Measurements from ENCODE around the gene RTP3.
A peak's percentile ranks its signal among the peaks of the same experiment; 100 is the strongest.

Gene RTP3

GRCh38 chr3:46469680-46470357, 28.0 kb upstream of the RTP3 start:
- DNase-seq, result no peak

- DNase-seq, result no peak
Observed at GRCh38 chr3:46470831-46471230, 26.9 kb upstream of the RTP3 start.

DNA sequence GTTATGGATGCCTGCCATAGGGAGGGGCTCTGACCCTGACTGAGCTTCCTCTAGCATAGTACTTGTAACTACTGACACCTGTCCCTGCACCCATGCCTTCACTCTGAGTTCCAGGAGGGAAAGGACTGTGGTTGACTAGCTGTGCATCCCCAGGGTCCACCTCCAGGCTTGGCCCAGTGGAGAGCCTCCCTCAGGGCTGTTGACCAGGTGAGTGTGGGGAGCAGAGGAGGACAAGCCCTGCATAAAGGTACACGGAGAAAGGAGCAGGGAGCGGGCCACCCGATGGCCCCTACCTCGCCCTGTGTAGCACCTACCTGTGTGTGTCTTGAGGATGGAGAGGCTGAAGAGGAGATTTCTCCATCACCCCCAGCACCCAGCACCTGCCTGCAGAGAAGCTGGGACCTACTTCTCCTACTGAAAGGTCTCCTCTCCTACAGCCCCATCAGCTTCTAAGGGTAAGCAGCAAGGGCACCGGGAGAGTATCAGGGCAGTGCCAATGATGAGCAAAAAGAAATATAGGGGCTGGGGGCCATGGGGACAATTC, 26.3 kb upstream of the RTP3 start:
- no peak for DNase-seq

GRCh38 chr3:46472736-46473135, 25.0 kb upstream of the RTP3 start:
- no peak for DNase-seq

DNA sequence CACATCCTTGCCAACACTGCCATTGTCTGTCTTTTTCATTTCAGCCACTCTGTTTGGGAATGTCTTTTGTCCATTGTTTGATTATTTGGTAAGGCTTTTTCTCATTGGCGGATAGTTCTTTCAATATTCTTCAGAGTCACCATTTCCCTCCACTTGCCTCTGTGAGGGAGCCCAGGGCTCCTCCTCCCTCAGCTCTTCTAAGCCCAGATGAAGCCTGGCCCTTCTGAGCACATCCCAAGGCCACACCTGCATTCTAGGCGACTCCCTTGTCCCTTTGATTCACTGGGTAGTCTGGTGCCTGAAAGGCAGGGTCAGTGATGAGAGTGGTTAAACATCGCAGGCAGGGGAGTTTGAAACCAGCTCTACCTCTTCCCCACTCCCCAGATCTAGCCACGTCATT, 20.6 kb upstream of the RTP3 start:
- DNase-seq, result no peak

DNA sequence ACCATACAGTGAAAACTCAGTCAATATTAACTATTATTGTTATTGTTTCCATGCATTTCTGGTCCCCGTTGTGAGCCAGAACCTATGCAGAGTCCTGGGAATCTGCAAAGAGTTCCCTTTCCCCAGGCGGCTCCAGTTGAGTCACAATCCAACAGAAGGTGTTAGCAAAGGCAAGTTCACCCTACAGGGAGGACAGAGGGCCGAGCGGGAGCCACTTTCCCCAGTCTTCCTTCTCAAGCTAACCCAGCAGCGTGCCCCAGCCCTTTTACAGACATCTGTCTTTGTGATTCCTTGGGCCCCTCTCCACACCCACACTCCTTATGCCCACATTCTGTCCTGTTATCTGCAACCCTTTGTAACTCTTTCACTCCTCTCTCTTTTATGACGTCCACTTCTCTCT, 20.0 kb upstream of the RTP3 start:
- no peak for DNase-seq

DNA sequence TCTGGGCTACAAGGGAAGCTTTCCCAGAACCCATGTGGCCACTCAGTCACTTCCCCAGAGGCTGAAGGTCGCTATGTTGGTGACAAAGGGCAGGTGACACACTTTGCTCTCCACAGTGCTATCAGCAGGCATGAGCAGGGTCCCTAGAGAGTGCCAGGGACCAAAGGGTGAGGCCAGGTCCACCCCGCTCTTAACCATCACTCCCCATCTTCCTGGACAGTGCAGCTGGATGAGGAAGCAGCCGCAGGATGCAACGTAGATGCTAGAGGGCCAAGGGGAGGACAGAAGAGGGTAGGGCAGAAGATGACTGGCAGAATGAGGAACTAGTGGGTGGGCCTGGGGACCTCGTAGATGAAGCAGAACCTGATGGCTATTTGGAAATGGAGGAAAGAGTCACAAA, 19.4 kb upstream of the RTP3 start:
- no peak for DNase-seq

- DNase-seq, result no peak
Observed at GRCh38 chr3:46479021-46479420, 18.8 kb upstream of the RTP3 start.

GRCh38 chr3:46479696-46480095, 18.1 kb upstream of the RTP3 start:
- no peak for DNase-seq

GRCh38 chr3:46480491-46481195, 17.1 kb upstream of the RTP3 start:
- DNase-seq, result no peak

DNA sequence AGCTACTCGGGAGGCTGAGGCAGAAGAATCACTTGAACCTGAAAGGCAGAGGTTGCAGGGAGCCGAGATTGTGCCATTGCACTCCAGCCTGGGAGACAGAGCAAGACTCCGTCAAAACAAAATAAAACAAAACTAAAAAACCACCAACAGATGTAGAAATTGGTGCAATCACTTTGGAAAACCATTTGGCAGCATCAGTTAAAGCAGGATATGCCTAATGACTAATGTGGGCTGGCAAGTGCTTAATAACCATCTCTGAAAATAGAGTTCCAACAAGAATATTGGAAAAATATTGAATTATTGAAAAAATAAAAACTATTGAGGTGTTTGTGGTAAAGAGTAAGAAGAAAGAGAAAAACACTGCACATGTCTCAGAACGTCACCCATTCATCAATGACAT, 16.1 kb upstream of the RTP3 start:
- DNase-seq, result no peak

- no peak for DNase-seq
Observed at GRCh38 chr3:46482632-46483350, 15.0 kb upstream of the RTP3 start.

- no peak for DNase-seq
Observed at GRCh38 chr3:46483825-46484224, 14.0 kb upstream of the RTP3 start.

DNA sequence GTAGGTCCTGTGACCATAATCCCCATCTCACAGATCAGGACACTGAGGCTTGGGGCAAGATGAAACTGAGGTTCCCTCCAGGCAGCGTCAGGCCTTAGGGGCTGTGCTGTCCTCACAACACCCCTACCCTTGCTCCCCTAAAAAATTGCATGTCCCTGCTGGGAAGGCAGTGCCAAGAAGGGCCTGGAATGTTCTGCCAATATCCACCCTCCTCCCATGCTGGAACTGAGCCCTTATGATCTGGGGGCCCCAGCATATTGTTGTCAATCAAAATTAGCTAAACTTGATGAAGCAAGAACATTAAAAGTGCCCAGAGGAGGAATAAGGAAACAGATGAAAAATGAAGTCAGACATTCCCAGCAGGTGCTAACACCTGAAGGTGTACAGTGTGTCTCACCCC, 13.4 kb upstream of the RTP3 start:
- no peak for DNase-seq

DNA sequence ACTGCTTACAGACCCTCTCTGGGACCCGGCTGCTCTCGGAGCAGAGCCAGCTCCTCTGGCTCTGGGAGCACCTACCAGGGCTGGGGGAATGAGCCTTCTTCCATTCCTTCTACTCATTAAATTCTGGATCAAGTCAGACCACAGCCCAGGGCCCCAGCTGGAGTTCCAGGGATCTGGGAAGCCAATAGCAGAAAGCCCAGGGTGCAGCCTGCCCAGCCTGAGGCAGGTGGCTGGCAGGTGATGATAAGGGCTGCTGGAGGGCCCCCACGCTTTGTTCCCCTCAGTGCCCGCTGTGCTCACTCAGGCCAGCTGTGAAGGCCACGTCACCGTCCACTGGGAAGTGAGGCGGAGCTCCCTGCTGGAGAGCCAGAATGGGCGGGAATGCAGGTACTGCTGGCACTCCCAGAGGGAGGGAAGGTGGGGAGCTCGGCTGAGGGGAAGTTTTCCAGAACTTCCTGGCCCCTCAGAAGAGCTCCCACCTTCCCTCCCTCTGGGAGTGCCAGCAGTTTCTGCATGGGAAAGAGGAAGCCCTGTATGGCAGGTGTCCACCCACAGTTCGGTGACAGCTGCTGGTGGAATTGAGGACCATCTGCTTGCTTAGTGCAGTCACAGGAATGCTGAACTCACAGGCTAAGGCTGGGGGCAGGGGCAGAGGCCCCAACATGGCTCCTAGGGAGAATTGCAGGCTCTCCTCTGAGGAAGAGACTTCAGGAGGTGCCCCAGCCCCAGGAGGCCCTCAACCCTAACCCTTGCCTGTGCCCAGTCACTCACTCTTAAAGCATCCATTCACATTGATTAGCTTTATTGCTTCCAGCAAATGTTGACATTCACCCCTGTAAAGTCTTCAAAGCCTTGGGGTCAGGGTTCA, 12.6 kb upstream of the RTP3 start:
- no peak for DNase-seq

GRCh38 chr3:46485779-46486175, 12.0 kb upstream of the RTP3 start:
- no peak for DNase-seq

DNA sequence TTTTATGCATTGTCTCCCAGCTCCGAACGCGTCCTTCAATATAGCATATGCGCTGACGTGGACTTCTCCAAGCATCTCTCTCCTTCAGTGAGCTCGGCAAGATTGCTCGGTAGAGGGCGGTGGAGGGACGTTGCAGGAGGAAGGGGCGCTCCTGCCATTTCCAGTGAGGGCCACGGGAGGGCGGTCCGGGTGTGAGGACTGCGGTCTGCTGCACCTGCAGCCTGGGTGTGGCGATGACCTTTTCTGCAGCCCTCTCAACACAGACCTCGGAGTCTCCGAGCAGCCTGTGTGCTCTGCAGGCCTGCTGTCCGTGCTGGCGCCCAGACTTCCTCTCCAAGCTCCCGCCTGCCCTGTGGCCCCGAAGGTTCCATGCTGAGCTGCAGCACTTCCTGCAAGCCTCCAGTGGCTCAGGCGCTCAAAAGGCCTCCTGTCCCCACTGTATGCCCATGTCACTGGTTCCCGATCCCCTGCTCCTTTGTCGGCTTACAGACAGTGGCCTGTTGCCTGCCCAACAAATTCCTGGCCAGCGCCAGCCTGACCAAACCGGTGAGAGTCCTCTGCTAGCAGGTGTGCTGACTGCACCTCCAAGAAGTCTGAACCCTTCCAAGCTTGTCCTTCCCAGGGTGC, 8.9 kb upstream of the RTP3 start:
- peak; percentile 73 for DNase-seq

GRCh38 chr3:46489381-46489780, 8.4 kb upstream of the RTP3 start:
- DNase-seq, result no peak

GRCh38 chr3:46489875-46490274, 7.9 kb upstream of the RTP3 start:
- no peak for DNase-seq

- no peak for DNase-seq
Observed at GRCh38 chr3:46490338-46491084, 7.3 kb upstream of the RTP3 start.
